Measurements from ENCODE around the gene SVIL.

- TF ChIP-seq CTCF (IDR thresholded peaks at IDR 0.05), result no peak
- no peak for TF ChIP-seq EP300 (IDR thresholded peaks at IDR 0.05)
- no peak for TF ChIP-seq POLR2A (IDR thresholded peaks at IDR 0.05)
- no peak for TF ChIP-seq POLR2AphosphoS5 (IDR thresholded peaks at IDR 0.05)
Measured at GRCh38 chr10:29616542-29616941, 18.2 kb downstream of the SVIL start.
